Naive B cell (primary cell): ENCODE results near the gene DLK1. TPM values are rescaled to one million over a fixed set of nuclear protein-coding genes. Genes with fewer than 3 reads are reported as not detected.

Experiments
- ATAC-seq, 2 donors: fragments of 150-1000 bp; cut with Tn5 transposase; 2 replicates each; pipeline ENCODE4 v1.10.0; 2021; ENCODE audit warnings: low read depth in 2 of 2, mild to moderate bottlenecking in 2 of 2, moderate library complexity in 2 of 2
- DNase-seq: peaks from one replicate; pipeline ENCODE4 v3.0.0; 2022
- H3K27ac Mint-ChIP-seq, 6 donors: one replicate each; pipeline ENCODE4 v1.8.0; 2020 to 2022; ENCODE audit warnings: mild to moderate bottlenecking in 6 of 6, mixed read lengths in 6 of 6, moderate library complexity in 5 of 6, inconsistent platforms in 2 of 6
- H3K27me3 Mint-ChIP-seq, 3 donors: one replicate each; pipeline ENCODE4 v1.8.0; 2021 to 2022; ENCODE audit warnings: mixed read lengths in 3 of 3, mild to moderate bottlenecking in 1 of 3
- H3K36me3 Mint-ChIP-seq, 2 donors: one replicate each; pipeline ENCODE4 v1.8.0; 2020 to 2022; ENCODE audit warnings: mixed read lengths in 2 of 2, inconsistent platforms in 1 of 2, mild to moderate bottlenecking in 1 of 2
- H3K4me1 Mint-ChIP-seq, 3 donors: one replicate each; pipeline ENCODE4 v1.8.0; 2020 to 2022; ENCODE audit warnings: mixed read lengths in 3 of 3, inconsistent platforms in 1 of 3, mild to moderate bottlenecking in 1 of 3, moderate library complexity in 1 of 3
- H3K4me3 Mint-ChIP-seq, 8 donors: one replicate each; pipeline ENCODE4 v1.8.0; 2020 to 2022; ENCODE audit warnings: mild to moderate bottlenecking in 8 of 8, mixed read lengths in 8 of 8, moderate library complexity in 8 of 8, inconsistent platforms in 2 of 8
- H3K9me3 Mint-ChIP-seq, 7 donors: one replicate each; pipeline ENCODE4 v1.8.0; 2020 to 2022; ENCODE audit warnings: mixed read lengths in 7 of 7, mild to moderate bottlenecking in 5 of 7, inconsistent platforms in 2 of 7, moderate library complexity in 1 of 7
- polyA plus RNA-seq, 6 donors: library from polyadenylated mRNA; unstranded; fragments of 300-500 nt; fragmentation: Illumina TruSeq; gene quantifications; one replicate each; pipeline ENCODE4 v1.2.3, GENCODE V29; 2021; ENCODE audit warnings: low read depth in 6 of 6

Gene DLK1
- polyA plus RNA-seq, 6 donors from 2014 or later, result not detected

DNA sequence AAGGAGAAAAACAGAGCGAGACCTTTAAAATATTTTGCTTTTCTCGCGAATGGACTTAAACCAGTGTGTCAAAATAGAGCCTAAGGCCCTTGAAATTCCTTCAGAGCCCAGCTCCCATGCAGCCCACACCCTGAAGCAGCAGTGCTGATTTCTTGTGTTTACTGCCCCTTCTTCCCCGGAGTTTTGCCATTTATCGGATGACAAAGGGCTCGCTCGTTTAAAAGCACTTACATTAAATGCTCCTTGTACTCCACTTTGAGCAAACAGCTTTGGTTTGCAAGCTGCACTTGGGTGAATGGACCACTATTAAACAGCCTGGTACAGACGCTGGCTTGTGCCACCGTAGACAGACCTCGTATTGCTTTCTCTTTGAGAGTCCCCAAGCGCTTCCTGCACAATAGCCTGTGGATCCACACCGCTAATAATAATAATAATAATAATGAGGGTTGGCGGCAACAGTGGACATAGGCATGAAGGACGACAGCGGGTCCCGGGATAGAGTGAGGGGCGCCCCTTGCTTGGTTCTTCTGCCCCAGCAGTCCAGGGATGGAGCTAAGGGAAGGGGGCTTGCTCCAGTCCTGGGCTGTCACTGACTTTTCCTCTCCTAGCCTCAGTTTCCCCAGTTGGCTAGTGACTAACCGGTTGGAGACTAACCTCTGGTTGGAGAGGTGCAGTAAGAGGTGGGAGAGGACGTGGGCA, 6.6 kb downstream of the DLK1 start:
- DNase-seq, result no peak
- ATAC-seq, result no peak
- H3K27me3 Mint-ChIP-seq, result peaks cover 11 to 50% (median 44%) of the 10 kb centered on the region in 3 donors
- H3K4me3 Mint-ChIP-seq, result no peak overlapping the region
- no peaks in the 10 kb centered on the region for H3K36me3 Mint-ChIP-seq
- no peaks in the 10 kb centered on the region for H3K4me1 Mint-ChIP-seq
- H3K27ac Mint-ChIP-seq, result no peak overlapping the region
- no peaks in the 10 kb centered on the region for H3K9me3 Mint-ChIP-seq

DNA sequence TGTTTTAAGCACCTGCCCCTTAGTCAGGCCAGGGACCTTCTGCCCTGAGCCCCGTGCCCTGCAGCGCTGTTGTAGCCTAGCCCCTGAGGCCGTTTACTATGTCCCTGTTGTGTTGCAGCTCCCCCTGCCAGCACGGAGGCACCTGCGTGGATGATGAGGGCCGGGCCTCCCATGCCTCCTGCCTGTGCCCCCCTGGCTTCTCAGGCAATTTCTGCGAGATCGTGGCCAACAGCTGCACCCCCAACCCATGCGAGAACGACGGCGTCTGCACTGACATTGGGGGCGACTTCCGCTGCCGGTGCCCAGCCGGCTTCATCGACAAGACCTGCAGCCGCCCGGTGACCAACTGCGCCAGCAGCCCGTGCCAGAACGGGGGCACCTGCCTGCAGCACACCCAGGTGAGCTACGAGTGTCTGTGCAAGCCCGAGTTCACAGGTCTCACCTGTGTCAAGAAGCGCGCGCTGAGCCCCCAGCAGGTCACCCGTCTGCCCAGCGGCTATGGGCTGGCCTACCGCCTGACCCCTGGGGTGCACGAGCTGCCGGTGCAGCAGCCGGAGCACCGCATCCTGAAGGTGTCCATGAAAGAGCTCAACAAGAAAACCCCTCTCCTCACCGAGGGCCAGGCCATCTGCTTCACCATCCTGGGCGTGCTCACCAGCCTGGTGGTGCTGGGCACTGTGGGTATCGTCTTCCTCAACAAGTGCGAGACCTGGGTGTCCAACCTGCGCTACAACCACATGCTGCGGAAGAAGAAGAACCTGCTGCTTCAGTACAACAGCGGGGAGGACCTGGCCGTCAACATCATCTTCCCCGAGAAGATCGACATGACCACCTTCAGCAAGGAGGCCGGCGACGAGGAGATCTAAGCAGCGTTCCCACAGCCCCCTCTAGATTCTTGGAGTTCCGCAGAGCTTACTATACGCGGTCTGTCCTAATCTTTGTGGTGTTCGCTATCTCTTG, 7.6 kb downstream of the DLK1 start:
- ATAC-seq (no peak), DNase-seq (no peak)
- Mint-ChIP-seq H3K4me3 (no peak overlapping the region), H3K9me3 (no peaks in the 10 kb centered on the region), H3K27me3 (peaks cover 5 to 40% (median 34%) of the 10 kb centered on the region in 3 donors), H3K27ac (no peak overlapping the region), H3K36me3 (no peaks in the 10 kb centered on the region), H3K4me1 (no peaks in the 10 kb centered on the region)

DNA sequence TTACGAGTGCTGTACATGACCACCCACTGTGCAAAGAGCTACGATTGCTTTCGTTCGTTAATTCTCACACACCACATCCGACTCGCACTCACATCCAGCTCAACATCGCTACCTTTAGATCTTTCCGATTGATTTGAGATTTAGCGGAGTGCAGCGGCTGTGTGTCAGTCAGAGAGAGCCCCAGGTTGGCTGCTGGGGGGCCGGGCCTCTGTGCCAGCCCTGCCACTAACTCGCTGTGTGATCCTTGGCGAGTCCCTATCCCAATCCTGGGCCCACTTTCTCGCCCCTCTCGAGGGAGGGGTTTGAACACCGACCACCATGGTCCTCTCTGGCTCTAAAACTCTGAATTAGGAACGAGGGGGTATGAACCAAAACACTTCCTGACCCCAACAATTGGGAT, 8.6 kb downstream of the DLK1 start:
- Mint-ChIP-seq H3K9me3 (peaks cover 0 to under 1% (median 0%) of the 10 kb centered on the region in 7 donors), H3K4me1 (no peaks in the 10 kb centered on the region), H3K27ac (no peak overlapping the region), H3K4me3 (no peak overlapping the region), H3K36me3 (no peaks in the 10 kb centered on the region), H3K27me3 (peaks cover 5 to 31% (median 24%) of the 10 kb centered on the region in 3 donors)
- DNase-seq (no peak), ATAC-seq (no peak)

DNA sequence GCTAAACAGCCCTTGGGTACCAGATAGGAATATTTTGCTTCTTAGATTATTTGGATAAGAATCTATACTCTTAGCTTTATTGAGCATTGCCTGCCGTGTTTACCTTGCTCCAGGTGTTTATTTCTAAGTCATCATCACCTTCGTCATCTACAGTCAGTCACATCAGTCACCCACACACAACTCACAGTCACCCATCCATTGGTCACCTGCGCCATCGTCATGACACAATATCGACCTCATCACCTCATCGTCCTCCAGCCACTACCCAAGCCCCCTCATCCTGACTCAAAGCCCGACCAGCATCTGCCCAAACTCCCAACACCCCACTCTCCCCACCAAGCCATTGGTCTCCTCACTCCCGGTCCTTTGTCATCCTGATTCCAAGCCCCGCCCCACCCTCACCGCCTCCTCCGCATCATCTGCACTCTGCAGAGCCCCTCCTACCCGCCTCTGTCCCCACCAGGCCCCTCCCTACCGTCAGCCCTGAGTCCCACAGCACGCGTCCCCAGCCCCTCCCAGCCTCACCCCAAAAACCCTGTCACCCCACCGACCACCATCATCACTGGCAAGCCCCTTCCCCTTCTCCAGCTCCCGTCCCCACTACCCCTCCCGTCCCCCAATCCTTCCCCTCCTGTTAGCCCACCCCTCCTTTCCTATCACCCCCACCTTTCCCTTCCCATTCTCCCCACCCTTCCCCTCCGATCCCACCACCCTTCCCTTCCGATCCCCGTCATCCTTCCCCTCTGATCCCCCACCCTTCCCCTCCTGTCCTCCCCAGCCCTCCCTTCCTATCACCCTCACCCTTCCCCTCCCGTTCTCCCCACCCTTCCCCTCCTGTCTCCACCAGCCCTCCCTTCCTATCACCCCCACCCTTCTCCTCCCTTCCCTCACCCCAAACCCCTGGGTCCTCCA, 9.8 kb downstream of the DLK1 start:
- Mint-ChIP-seq H3K4me3 (no peak overlapping the region), H3K27ac (no peak overlapping the region), H3K4me1 (no peaks in the 10 kb centered on the region), H3K36me3 (no peaks in the 10 kb centered on the region), H3K27me3 (peaks cover 5 to 19% (median 16%) of the 10 kb centered on the region in 3 donors), H3K9me3 (peaks cover 0 to 4% (median 0%) of the 10 kb centered on the region in 7 donors)
- DNase-seq, result no peak
- ATAC-seq, result no peak

DNA sequence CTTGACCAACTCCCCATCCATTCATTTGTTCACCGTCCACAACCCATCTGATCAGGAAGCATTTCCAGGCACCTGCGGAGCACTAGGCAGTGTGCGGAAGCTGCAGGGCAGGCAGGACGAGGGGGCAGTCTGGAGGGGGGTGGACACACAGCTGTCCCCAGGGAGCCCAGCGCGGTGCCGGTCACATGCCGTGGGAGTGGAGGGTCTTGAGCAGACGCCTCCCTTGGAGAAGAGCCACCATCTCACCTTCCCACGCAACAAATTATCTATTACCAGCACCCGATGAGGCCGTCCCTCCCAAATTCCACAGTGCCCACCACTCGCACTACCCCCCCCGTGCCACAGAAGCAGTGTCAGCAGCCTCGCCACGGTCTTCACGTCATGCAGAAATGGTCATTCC, 10.8 kb downstream of the DLK1 start:
- Mint-ChIP-seq H3K27ac (peak overlapping the region in 1 of 6 donors; percentile 39), H3K9me3 (peaks cover 0 to 4% (median 0%) of the 10 kb centered on the region in 7 donors), H3K27me3 (peaks cover 5 to 16% (median 10%) of the 10 kb centered on the region in 3 donors), H3K4me1 (no peaks in the 10 kb centered on the region), H3K36me3 (no peaks in the 10 kb centered on the region), H3K4me3 (no peak overlapping the region)
- no peak for ATAC-seq
- DNase-seq, result no peak

DNA sequence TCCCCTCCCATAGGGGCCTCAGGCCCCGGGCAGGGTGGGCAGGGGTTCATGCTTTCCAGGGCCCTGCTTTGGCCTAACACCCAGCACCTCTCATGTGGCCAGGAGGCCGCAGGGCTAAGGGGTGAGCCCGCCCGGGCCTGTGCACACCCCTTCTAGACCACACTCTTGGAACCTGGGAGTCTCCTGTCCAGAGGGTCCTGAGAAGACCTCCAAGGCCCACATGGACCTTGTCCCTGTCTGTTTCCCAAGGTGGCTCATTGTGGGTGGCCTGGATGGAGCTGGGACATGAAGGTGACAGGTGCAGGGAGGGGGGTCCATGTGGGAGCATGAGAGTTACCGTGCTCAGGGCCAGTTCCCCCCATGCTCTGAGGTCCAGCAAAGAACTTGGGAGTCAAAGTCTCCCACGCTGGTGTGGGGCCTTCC, 11.6 kb downstream of the DLK1 start:
- peaks cover 0 to 4% (median 0%) of the 10 kb centered on the region in 7 donors for H3K9me3 Mint-ChIP-seq
- DNase-seq (no peak), ATAC-seq (no peak)
- H3K4me3 Mint-ChIP-seq, result no peak overlapping the region
- H3K27ac Mint-ChIP-seq, result no peak overlapping the region
- peaks cover 5 to 16% (median 7%) of the 10 kb centered on the region in 3 donors for H3K27me3 Mint-ChIP-seq
- no peaks in the 10 kb centered on the region for H3K36me3 Mint-ChIP-seq
- H3K4me1 Mint-ChIP-seq, result no peaks in the 10 kb centered on the region

DNA sequence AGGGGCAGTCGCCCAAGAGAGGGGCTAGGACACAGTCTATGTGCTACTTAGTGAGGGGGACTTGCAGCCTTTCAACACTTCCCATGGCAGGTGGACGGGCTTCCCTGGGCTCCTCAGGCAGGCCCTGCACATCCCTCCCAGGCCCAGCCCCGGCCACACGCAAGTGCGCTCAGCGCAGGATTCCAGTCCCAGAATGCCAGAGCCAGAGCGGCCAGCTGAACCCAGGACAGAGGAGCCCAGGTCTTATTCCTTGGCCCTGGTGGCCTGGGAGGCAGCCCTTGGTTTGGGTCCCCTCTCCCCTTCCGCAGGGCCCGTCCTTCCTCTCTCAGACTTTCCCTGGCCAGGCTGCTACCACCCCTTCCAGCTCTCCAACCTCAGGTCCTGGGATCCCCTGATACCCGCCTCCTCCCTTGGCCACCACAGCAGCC, 12.0 kb downstream of the DLK1 start:
- ATAC-seq (no peak), DNase-seq (no peak)
- peaks cover 0 to 4% (median 0%) of the 10 kb centered on the region in 7 donors for H3K9me3 Mint-ChIP-seq
- no peak overlapping the region for H3K4me3 Mint-ChIP-seq
- peaks cover 5 to 16% (median 7%) of the 10 kb centered on the region in 3 donors for H3K27me3 Mint-ChIP-seq
- H3K4me1 Mint-ChIP-seq, result no peaks in the 10 kb centered on the region
- no peak overlapping the region for H3K27ac Mint-ChIP-seq
- no peaks in the 10 kb centered on the region for H3K36me3 Mint-ChIP-seq

DNA sequence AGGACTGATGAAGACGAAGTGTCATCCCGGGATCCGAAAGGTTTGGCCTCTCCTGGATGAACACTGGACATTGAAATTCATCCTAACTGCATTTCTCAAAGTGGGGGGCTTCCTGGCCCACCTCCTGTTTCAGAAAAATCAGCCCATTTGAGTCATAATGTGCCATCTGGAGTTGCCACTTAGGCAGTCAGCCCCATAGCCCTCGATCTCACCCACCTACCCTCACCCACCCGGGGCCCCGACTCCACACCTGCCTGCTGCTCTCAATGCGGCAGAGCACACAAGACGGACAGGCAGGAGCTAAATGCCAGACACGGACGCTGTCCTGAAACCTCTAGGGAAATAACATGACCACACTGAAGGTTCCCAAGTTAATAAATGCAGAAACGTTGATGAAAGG, 12.6 kb downstream of the DLK1 start:
- Mint-ChIP-seq H3K4me3 (no peak overlapping the region), H3K4me1 (no peaks in the 10 kb centered on the region), H3K36me3 (no peaks in the 10 kb centered on the region), H3K27ac (no peak overlapping the region), H3K9me3 (peaks cover 0 to 4% (median 0%) of the 10 kb centered on the region in 7 donors), H3K27me3 (peaks cover 5 to 16% (median 11%) of the 10 kb centered on the region in 3 donors)
- DNase-seq (no peak), ATAC-seq (no peak)

DNA sequence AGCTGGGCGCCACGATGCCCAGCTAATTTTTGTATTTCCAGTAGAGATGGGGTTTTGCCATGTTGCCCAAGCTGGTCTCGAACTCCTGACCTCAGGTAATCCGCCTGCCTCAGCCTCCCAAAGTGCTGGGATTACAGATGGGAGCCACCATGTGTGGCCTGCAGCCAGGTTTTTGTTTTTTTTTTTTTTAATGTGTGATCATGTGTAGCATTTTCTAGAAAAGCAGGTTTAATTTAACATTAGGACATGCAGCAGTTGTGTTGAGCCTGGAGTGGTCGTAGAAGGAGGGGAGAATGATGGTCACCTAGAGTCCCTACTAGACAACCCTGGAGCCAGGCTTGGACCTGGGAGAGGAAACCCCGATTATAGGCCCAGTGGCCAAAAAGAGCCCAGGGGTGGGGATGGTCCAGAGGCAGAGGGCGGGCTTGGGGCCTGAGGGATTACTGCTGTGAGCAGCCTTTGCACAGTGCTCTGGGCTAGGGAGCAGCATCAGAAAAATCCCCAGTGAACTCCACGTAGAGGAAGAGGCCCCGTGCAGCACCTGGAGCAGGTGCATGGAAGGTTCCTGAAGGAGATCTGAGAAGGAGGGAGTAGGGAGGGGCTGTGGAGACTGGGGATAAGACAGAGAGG, 13.6 kb downstream of the DLK1 start:
- Mint-ChIP-seq H3K27ac (no peak overlapping the region), H3K9me3 (peaks cover 0 to 4% (median 0%) of the 10 kb centered on the region in 7 donors), H3K27me3 (peaks cover 0 to 16% (median 11%) of the 10 kb centered on the region in 3 donors), H3K36me3 (no peaks in the 10 kb centered on the region), H3K4me3 (no peak overlapping the region), H3K4me1 (no peaks in the 10 kb centered on the region)
- DNase-seq, result no peak
- no peak for ATAC-seq

DNA sequence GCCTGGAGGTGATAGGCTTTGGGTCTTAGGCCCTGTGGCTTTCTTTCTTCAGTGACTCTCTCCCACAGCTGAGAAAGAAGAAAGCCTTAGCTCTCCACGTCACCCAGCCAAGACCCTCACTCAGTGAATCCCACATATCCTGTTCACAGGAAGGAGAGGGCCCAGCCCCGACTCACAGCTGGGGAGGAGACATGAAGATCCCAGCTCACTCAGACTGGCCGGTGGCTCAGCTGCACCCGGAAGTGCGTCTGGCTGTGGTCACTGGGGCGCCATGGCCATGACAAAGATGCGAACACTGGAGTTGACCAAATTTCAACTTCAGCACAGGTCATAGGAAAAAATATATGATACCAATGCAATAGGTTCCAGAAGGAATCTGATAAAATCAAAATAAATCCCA, 14.2 kb downstream of the DLK1 start:
- Mint-ChIP-seq H3K27ac (no peak overlapping the region), H3K4me1 (no peaks in the 10 kb centered on the region), H3K27me3 (peaks cover 0 to 16% (median 11%) of the 10 kb centered on the region in 3 donors), H3K36me3 (no peaks in the 10 kb centered on the region), H3K9me3 (peaks cover 0 to 4% (median 0%) of the 10 kb centered on the region in 7 donors), H3K4me3 (no peak overlapping the region)
- no peak for DNase-seq
- no peak for ATAC-seq

DNA sequence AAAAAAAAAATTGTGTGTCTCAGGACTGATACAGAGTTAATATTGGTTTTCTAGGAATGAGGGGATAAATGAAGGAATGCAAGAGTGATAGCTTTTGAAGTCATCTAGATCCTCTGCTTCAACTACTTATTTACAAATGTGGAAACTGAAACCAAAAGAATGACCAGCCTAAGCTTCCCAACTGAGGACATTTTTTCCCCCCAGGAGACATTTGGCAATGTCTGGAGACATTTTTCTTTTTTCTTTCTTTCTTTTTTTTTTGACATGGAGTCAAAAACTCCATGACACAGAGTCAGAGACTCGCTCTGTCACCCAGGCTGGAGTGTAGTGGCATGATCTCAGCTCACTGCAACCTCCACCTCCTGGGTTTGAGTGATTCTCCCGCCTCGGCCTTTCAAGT, 15.3 kb downstream of the DLK1 start:
- H3K27ac Mint-ChIP-seq, result peak overlapping the region in 1 of 6 donors; percentile 37
- no peaks in the 10 kb centered on the region for H3K36me3 Mint-ChIP-seq
- DNase-seq (no peak), ATAC-seq (no peak)
- peaks cover 0 to 11% (median 9%) of the 10 kb centered on the region in 3 donors for H3K27me3 Mint-ChIP-seq
- H3K9me3 Mint-ChIP-seq, result peaks cover 0 to 4% (median 0%) of the 10 kb centered on the region in 7 donors
- H3K4me3 Mint-ChIP-seq, result no peak overlapping the region
- no peaks in the 10 kb centered on the region for H3K4me1 Mint-ChIP-seq

DNA sequence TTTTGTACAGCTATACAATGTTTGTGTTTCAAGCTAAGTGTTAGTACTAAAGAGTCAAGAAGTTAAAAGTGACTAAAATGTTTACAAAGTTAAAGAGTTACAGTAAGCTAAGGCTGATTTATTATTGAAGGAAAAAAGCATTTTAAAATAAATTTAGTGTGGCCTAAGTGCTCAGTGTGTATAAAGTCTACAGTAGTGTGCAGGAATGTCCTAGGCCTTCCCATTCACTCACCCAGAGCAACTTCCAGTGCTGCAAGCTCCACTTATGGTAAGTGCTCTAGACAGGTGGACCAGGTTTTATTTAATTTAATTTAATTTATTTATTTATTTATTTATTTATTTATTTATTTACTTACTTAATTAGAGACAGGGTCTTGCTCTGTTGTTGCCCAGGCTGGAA, 19.6 kb downstream of the DLK1 start:
- ATAC-seq (no peak), DNase-seq (no peak)
- Mint-ChIP-seq H3K4me1 (no peaks in the 10 kb centered on the region), H3K9me3 (no peaks in the 10 kb centered on the region), H3K27me3 (peaks cover 5 to 10% (median 5%) of the 10 kb centered on the region in 3 donors), H3K4me3 (no peak overlapping the region), H3K27ac (no peak overlapping the region), H3K36me3 (no peaks in the 10 kb centered on the region)
